GM19452 (cell line): ENCODE results near the gene NOTCH3.

Experiments
- ATAC-seq: cut with Tn5 transposase; IDR thresholded peaks from one replicate; pipeline ENCODE4 v1.9.1; 2021; ENCODE audit not compliant: unreplicated experiment

The NOTCH3 gene

GRCh38 chr19:15197275-15197941, 3.4 kb downstream of the NOTCH3 start:
- ATAC-seq, result no peak

GRCh38 chr19:15196360-15197005, 4.3 kb downstream of the NOTCH3 start:
- no peak for ATAC-seq

DNA sequence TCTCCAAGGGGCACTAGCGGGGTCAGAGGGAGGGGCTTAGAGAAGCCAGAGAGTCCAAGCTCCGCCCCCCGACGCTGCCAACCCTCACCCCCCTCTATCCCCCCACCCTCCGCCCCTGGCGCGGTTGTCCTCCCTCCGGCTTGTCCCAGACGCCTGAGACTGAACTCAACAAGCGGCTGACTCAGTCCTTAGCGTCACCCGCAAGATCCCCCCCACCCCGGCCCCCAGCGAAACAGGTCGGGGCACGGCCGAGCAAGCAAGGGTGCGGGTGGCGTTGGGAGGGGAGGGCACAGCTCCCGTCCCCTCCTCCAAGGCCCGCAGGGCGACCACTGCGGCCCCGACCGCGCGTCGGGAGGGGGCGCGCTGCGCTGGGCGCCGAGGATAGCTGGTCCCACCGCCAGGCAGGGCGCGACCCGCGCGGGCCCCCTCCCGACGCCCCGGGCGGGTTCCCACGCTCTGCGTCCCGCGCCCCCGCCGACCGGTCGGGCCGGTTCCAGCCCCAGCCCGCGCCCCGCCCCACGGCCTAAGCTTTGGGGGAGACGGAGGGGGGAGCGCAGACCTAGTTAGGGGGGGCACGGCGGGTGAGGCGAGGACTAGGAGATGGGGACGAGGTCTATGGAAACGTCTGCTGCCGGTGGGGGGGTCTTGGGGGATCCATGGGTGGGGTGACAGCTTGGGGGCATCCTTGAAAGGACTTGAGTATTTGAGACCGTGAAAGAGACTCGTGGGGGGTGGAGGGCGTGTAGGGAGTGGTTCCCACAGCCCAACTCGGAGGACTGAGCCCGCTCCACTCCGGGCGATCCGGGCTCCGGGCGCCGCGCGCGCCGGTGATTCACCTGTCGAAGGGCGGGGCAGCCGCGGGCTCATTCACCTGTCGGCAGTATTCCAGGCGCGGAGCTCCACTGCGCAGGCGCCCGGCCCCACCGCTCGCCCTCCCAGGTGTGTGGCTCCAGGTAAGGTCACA, 5.1 kb downstream of the NOTCH3 start:
- no peak for ATAC-seq

DNA sequence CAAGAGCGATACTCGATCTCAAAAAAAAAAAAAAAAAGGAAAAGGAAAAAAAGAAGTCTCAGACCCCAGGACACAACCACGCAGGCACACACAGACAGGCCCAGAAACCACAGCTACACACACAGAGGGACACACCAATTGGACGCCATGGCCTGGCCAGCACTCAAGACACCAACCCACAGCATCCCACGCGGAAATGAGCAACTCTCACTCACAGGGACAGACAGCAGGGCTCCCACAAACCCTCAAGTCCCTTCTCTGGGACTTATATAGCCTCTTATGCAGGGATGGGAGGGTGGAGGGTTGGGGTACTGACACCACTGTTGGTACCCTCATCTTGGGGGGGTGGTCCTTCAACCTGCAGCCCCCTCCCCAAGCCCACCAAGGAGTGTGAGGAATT, 5.9 kb downstream of the NOTCH3 start:
- ATAC-seq, result no peak

- ATAC-seq, result no peak
These were observed 8.8 kb downstream of the NOTCH3 start for GRCh38 chr19:15191982-15192381.

DNA sequence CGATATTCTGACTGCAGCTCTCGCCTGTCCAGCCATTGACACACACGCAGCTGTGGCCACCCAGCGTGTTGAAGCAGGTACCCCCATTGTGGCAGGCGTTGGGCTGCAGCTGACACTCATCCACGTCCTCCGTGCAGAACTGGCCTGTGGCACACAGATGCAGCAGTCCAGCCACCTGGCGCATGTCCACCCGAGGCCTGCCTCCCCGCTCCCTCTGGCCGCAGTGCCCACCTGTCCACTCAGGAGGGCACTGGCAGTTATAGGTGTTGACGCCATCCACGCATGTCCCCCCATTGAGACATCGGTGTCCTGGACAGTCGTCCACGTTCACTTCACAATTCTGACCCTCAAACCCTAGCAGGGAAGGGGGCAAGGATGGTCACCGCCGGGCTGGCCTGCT, 9.3 kb downstream of the NOTCH3 start:
- no peak for ATAC-seq

- no peak for ATAC-seq
These were observed 11.9 kb downstream of the NOTCH3 start for GRCh38 chr19:15188851-15189250.

DNA sequence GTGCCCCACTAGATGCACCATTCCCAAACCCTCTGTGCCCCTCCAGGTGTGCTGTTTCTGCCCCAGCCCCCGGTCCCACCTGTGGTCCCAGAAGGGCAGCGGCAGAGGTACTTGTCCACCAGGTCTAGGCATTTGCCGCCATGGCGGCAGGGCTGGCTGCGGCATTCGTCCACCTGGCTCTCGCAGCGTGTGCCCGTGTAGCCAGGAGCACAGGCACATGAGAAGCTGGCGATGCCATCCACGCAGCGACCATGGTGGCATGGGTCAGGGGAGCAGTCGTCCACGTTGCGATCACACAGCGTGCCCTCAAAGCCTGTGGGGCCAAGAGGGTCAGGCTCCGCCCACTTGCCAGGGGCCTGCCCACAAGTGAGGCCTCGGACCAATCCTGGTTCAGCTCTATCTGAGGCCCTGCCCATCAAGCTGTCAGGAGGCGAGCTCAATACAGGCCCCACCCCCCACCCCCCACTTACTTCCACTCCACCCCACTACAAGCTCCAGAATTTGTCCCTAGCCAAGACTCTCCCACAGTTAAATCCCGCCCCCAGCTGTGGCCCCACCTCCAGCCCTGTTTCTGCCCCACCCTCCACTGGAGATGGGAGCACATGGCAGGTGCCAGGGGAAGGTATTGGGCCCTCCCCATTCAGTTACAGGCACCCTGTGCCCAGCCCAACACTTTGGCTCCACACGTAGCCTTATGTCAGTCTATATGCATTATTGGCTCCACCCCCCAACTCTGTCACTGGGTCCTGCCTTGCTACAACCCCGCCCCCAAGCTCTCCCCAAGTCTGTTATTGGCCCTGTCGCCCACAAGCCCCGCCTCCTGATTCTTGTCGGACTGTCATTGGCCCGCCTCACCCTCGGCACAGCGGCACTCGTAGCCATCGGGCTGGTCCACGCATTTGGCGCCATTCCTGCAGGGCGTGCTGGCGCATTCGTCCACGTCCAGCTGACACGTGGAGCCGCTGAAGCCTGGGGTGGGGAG, 13.5 kb downstream of the NOTCH3 start:
- no peak for ATAC-seq

GRCh38 chr19:15185188-15185587, 15.6 kb downstream of the NOTCH3 start:
- ATAC-seq, result no peak

- ATAC-seq, result no peak
These were observed 16.0 kb downstream of the NOTCH3 start for GRCh38 chr19:15184776-15185175.

DNA sequence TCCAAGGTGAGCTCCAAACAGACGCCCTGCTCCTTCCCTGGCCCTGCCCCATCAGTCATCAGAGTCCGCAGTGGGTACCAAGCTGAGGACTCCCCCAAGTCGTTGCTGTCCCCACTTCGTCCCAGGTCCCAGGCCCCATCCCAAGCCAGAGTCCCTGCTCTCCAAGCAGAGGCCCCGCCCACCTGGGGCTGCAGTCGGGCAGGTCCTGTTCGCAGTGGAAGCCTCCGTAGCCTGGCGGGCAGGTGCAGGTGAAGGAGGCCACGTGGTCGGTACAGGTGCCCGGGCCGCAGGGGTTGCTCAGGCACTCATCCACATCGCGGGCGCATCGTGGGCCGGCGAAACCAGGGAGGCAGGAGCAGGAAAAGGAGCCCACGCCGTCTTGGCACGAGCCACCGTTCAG, 19.4 kb downstream of the NOTCH3 start:
- ATAC-seq, result no peak

DNA sequence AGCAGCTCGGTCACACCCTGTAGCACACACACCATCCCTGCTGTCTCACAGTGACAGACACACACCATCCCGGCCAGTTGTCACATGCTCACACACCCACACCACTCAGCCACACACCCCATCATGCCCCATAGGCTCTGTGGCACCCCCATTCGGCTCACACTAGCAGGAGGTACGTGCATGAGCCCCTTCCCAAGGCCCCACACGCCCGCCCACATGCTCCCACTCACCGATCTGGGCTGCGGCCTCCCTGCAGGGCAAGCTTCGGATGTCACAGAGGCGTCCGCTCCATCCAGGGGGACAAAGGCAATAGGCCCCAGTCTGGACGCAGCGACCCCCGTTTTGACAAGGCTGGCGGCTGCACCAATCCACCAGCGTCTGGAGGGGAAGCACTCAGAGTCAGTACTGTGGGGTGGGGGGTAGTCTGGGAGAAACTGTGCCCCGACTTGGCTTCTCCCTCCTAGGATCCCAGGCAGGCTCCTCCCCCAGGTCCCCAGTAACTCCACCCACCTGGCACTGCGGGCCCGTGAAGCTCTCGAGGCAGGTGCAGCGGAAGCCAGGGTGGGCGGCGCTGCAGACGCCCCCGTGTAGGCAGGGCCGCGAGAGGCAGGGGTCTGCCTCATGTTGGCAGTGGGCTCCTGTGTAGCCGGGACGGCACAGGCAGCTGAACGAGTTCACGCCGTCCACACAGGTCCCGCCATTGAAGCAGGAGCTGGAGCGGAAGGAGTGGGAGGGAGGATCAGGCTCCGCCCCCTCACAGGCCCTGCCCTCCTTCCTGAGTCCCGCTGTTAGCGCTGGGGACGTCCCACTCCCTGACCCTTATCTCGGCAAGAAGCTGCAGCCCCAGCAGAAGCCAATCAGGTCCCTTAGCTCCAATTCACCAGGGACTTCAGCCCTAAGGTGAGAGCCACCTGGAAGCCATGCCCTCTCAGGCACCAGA, 20.1 kb downstream of the NOTCH3 start:
- ATAC-seq, result no peak

- ATAC-seq, result no peak
These were observed 22.0 kb downstream of the NOTCH3 start for GRCh38 chr19:15178629-15179308.

- no peak for ATAC-seq
These were observed 23.3 kb downstream of the NOTCH3 start for GRCh38 chr19:15177269-15178116.

- no peak for ATAC-seq
These were observed 25.2 kb downstream of the NOTCH3 start for GRCh38 chr19:15175609-15176008.

GRCh38 chr19:15173746-15174404, 26.9 kb downstream of the NOTCH3 start:
- no peak for ATAC-seq

GRCh38 chr19:15170345-15170744, 30.4 kb downstream of the NOTCH3 start:
- ATAC-seq, result no peak
